Superior temporal gyrus (tissue), 1 donor: ENCODE measurements around the gene SYTL2.

Experiments
- DNase-seq: peaks from one replicate; pipeline ENCODE4 v3.0.0-alpha.2; 2016; ENCODE audit errors: extremely low spot score

Gene SYTL2

GRCh38 chr11:85762226-85762625, 48.7 kb downstream of the SYTL2 start:
- DNase-seq, result no peak

- no peak for DNase-seq
Observed at GRCh38 chr11:85759915-85760314, 51.0 kb downstream of the SYTL2 start.

GRCh38 chr11:85758480-85759039, 52.4 kb downstream of the SYTL2 start:
- DNase-seq, result no peak

DNA sequence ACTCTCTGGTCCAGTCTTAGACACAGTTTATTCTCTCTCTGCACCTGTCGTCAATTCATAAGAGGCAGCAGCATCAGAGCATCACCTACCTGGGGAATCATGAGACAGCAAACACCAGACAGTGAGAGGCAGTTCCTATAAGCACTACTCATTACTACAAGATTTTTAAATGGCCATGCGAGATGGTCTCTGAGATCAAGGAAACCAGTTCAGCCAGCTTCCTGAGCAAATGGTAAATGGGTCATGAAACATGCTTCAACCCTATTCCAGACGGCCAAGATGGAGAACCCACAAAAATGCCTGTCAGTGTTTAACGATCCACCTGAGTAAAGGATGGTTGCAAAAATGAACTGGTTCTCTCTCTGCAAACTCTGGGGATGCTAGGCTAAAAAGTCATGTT, 52.9 kb downstream of the SYTL2 start:
- no peak for DNase-seq

DNA sequence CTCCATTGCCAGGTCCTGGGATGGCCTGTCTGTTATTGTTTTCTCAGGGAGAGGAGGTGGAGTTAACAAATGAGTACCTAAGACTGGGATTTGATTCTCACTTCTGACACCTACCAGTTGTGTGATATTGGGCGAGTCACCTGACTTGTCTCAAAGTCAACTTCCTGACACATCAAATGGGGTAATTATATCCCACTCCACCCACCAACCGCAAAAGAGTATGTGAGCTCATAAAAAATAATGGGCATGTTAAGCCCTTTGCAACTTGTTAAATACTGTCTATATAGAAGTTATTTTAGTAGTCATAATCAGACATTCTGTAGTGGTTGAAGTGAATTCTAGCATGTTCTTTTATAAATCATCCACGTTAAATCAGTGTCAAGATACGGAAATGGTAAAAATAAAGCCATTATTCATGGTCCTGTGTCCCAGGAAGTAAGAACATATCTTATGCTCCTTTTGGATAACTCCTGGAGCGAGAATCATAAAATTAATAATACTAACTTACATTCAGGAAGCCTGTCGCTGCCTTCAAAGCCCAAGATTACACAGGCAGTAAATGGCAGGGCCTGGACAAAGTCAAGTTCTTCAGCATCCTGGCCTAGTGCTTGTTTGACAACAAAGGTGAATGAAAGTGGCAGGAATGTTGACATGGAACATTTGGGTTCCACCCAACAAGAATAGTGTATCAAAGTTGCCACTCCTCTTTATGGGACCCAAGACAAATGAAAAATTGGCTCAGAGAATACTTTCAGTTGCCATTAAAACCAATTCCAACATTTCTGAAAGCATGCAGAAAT, 54.3 kb downstream of the SYTL2 start:
- DNase-seq, result no peak

- no peak for DNase-seq
Observed at GRCh38 chr11:85755701-85756100, 55.2 kb downstream of the SYTL2 start.

DNA sequence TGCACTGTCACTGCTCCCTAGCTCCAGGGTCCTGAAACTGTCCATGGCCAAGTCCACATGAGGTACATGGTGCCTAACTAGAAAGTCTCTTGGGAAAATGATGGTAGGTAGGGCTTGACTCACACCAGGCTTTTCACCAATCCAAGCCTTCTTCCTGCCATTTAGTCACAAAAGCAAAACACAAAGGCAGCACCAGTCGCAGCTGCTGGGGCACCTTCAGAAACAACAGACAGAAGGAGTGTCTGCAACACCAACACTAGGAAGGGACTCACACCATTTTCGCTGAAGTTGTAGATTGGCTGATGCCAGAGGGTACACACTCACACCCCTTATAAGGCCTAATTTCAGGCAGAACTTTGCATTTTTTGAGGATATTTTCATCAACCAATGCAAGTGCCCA, 55.7 kb downstream of the SYTL2 start:
- no peak for DNase-seq

DNA sequence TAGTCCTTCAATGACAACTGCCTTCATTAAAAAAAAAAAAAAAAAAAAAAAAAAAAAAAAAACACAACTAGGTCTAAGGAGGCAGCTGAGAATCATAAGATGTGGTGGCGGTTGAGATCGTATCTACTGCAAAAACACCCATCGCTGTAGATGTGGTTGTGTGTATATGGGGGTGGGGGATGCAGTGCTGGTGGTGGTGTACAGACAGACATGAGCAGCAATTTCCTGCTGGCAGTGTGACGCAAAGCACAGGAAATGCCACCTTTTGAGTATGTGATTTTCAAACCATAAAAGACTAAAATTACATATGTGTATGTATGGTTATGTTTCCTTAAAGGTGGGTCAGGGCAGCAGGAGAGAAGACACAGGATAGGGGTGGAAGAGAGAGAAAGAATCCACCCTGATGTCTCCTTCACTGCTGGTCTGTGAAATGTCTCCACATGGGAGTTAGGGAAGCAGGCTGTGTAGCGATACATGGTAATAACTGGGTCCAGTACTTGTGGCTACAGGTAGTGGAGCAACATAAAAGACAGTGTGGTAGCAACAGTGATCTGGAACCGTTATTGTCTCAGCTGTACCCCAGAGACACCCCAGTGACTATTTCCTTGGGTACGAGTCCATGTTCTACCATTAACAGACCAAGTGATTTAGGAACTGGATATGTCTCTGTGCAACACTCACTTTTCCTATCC, 57.9 kb downstream of the SYTL2 start:
- no peak for DNase-seq

GRCh38 chr11:85752201-85752889, 58.6 kb downstream of the SYTL2 start:
- DNase-seq, result no peak

DNA sequence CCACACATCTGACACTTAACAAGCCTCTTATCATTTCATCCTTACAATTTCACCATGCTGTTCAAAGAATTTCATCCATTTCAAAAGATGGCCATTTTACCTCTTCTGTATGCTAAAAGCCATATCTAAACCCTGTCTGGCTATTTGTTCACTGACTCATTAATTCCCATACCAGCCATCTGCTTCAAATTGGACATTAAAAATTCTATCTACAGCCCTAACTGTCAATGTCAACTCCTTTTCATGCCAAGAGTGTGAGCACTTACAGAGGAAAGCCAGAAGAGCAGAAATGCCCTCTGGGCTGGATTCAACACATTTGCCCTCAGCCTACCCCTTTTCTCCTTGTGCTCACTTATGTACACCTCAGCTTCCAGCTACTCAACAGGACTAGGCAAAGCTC, 59.2 kb downstream of the SYTL2 start:
- DNase-seq, result no peak

DNA sequence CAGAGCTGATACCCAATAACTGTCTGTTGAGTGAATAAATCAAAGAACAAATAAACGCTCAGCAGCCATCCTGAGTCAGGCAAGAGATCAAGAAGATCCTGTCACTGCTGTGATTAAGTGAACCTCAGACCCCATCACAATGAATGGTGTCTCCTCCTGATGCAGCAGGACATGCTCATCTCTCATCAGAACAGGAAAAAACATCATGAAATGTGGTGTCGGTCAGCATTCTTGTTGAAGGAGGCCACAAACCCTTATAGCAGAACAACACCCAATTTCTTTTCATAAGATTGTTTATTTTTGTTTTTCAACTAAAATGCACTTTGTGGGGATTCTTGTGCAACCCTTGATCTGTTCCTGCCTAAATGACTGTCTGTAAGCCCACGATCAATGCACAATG, 60.3 kb downstream of the SYTL2 start:
- no peak for DNase-seq

DNA sequence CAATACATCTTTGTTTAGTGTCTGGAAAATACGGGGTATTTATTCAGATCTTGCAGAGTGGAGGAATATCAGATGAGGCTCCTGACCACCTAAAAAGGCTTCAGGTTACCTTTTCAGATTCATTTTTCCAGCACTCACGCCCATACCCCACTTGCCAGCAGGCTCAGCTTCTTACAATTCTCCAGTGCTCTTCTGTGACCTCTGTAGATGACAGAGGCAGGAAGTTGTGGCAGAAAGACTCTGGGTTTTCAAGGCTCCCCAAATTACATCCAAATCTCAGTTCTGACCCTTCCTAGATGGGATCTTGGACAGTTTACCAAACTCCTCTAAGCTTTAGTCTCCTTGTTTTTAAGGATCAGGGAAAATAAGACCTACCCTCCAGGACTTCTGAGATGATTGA, 61.1 kb downstream of the SYTL2 start:
- no peak for DNase-seq

- no peak for DNase-seq
Observed at GRCh38 chr11:85749287-85749834, 61.6 kb downstream of the SYTL2 start.

DNA sequence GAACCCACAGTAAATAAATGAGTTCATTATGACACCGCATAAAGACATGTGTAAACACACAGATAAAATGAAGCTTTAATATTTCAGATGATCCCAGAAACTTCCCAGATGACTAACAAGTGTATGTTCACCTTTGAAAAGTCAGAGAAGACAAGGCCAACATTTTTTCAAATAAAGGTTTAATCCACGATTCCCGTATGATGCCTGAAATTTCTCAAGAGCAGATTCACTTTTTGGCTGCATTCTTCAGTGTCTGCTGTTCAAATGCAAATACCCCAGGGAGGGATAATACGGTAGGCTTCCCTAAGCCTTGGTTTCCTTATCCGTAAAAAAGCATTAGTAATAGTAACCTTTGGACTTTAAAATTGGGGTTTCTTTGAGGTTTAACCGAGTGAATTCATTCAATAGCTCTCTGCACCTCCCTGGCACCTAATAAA, 62.5 kb downstream of the SYTL2 start:
- DNase-seq, result no peak

- no peak for DNase-seq
Observed at GRCh38 chr11:85746670-85747069, 64.3 kb downstream of the SYTL2 start.

GRCh38 chr11:85745626-85746025, 65.3 kb downstream of the SYTL2 start:
- no peak for DNase-seq

GRCh38 chr11:85742873-85743275, 68.1 kb downstream of the SYTL2 start:
- no peak for DNase-seq

GRCh38 chr11:85742348-85742747, 68.6 kb downstream of the SYTL2 start:
- no peak for DNase-seq

- DNase-seq, result no peak
Observed at GRCh38 chr11:85740481-85741400, 70.2 kb downstream of the SYTL2 start.

GRCh38 chr11:85737738-85738137, 73.2 kb downstream of the SYTL2 start:
- no peak for DNase-seq

GRCh38 chr11:85735876-85736460, 75.0 kb downstream of the SYTL2 start:
- no peak for DNase-seq
